Loucy (cell line): Measurements from ENCODE around the gene KIAA0825.

Experiments
- H2AFZ ChIP-seq: fragments of 200-600 bp; sonication (generic); 2 replicates; pipeline ENCODE4 v1.6.0; 2016; ENCODE audit warnings: antibody characterized with exemption, mild to moderate bottlenecking, low read length, moderate library complexity
- H3F3A ChIP-seq: fragments of 200-600 bp; 2 replicates; pipeline ENCODE4 v1.6.0; 2016; ENCODE audit warnings: antibody characterized with exemption, low read depth, mild to moderate bottlenecking
- H3K27me3 ChIP-seq: fragments of 200-600 bp; sonication (generic); 2 replicates; pipeline ENCODE4 v1.6.1; 2014; ENCODE audit warnings: low read length, mild to moderate bottlenecking; ENCODE audit not compliant: insufficient read depth, poor library complexity, severe bottlenecking
- H3K36me3 ChIP-seq: fragments of 200-600 bp; sonication (generic); 2 replicates; pipeline ENCODE4 v1.6.1; 2016; ENCODE audit warnings: low read length; ENCODE audit not compliant: insufficient read depth
- H3K4me1 ChIP-seq: fragments of 200-600 bp; sonication (generic); 2 replicates; pipeline ENCODE4 v1.5.1; 2014; ENCODE audit warnings: low read length, mild to moderate bottlenecking; ENCODE audit not compliant: insufficient read depth, poor library complexity, severe bottlenecking
- H3K4me2 ChIP-seq: fragments of 200-600 bp; sonication (generic); 2 replicates; pipeline ENCODE4 v1.6.0; 2014; ENCODE audit warnings: antibody characterized with exemption, low read length, low read depth, mild to moderate bottlenecking; ENCODE audit not compliant: poor library complexity, severe bottlenecking
- H3K4me3 ChIP-seq: fragments of 200-600 bp; sonication (generic); 2 replicates; pipeline ENCODE4 v1.5.1; 2014; ENCODE audit warnings: low read length, mild to moderate bottlenecking, mixed read lengths; ENCODE audit not compliant: poor library complexity, severe bottlenecking
- H3K79me2 ChIP-seq: fragments of 200-600 bp; sonication (generic); 2 replicates; pipeline ENCODE4 v1.6.1; 2014; ENCODE audit warnings: low read length; ENCODE audit not compliant: insufficient read depth
- H3K9ac ChIP-seq: fragments of 200-600 bp; sonication (generic); 2 replicates; pipeline ENCODE4 v1.6.0; 2014; ENCODE audit warnings: mild to moderate bottlenecking, low read depth, low read length, moderate library complexity; ENCODE audit not compliant: poor library complexity, severe bottlenecking
- H3K9me2 ChIP-seq: fragments of 200-600 bp; sonication (generic); replicated peaks from 2 replicates; pipeline ENCODE4 v1.6.1; 2016; ENCODE audit warnings: low read depth, low read length, mixed read lengths
- H3K9me3 ChIP-seq: fragments of 200-600 bp; sonication (generic); 2 replicates; pipeline ENCODE4 v1.6.1; 2014; ENCODE audit warnings: mild to moderate bottlenecking, antibody characterized with exemption, low read length, low read depth; ENCODE audit not compliant: insufficient read depth
- H4K20me1 ChIP-seq: fragments of 200-600 bp; sonication (generic); 2 replicates; pipeline ENCODE4 v1.6.0; 2014; ENCODE audit warnings: antibody characterized with exemption, low read length, mild to moderate bottlenecking; ENCODE audit not compliant: insufficient read depth, poor library complexity, severe bottlenecking
- CTCF ChIP-seq: fragments of 200-600 bp; sonication (generic); conservative IDR thresholded peaks from 2 replicates; pipeline ENCODE4 v1.5.1; 2014; ENCODE audit warnings: mild to moderate bottlenecking, antibody characterized with exemption, low read length
- EZH2phosphoT487 ChIP-seq: fragments of 200-600 bp; IDR thresholded peaks from 2 replicates; pipeline ENCODE4 v1.6.1; 2018; ENCODE audit warnings: antibody characterized with exemption, mild to moderate bottlenecking, moderate library complexity, borderline replicate concordance

The KIAA0825 gene

GRCh38 chr5:94111209-94112004, 507.0 kb downstream of the KIAA0825 start:
- Histone ChIP-seq H3K36me3 (no peaks in the 10 kb centered on the region), H3K9me3 (no peaks in the 10 kb centered on the region), H3K79me2 (peaks cover 19% of the 10 kb centered on the region; the same call in 1 of the 2 replicates), H3K27me3 (no peaks in the 10 kb centered on the region), H3K4me3 (peak overlapping the region; percentile 80), H2AFZ (peak overlapping the region; percentile 87), H3K9me2 (no peaks in the 10 kb centered on the region), H3F3A (no peaks in the 10 kb centered on the region), H3K9ac (peak overlapping the region; percentile 76), H3K4me2 (peak overlapping the region; percentile 80), H3K4me1 (no peaks in the 10 kb centered on the region), H4K20me1 (no peaks in the 10 kb centered on the region)
- TF ChIP-seq CTCF (no peak), EZH2phosphoT487 (no peak)

DNA sequence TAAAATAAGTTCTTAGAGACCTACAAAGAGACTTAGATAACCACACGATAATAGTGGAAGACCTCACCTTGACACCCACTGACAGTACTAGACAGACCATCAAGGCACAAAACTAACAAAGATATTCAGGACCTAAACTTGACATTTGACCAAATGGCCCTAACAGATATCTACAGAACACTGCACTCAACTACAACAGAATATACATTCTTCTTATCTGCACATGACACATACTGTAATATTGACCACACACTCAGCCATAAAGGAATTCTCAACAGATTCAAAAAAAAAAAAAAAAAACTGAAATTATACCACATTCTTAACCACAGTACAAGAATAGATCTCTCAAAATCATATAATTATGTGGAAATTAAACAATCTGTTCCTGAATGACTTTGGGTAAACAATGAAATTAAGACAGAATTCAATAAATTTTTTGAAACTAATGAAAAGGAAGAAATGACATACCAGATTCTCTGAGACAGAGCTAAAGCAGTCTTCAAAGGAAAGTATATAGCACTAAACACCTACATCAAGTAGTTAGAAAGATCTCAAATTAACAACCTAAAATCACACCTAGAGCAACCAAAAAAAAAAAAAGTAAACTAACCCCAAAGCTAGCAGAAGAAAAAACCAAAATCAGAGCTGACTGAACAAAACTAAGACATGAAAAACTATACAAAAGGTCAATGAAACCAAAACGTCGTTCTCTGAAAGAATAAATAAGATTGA, 514.7 kb downstream of the KIAA0825 start:
- peaks cover 6% of the 10 kb centered on the region for H3K4me1 ChIP-seq
- H3K79me2 ChIP-seq: peaks cover 23% of the 10 kb centered on the region; the same call in 1 of the 2 replicates
- no peak for TF ChIP-seq EZH2phosphoT487
- no peak for TF ChIP-seq CTCF
- H3K27me3 ChIP-seq: no peaks in the 10 kb centered on the region
- no peak overlapping the region for H2AFZ ChIP-seq
- no peaks in the 10 kb centered on the region for H3K36me3 ChIP-seq
- peak overlapping the region; percentile 37 for H3K4me2 ChIP-seq
- no peaks in the 10 kb centered on the region for H3F3A ChIP-seq
- no peak overlapping the region for H3K4me3 ChIP-seq
- no peak overlapping the region for H3K9ac ChIP-seq
- no peaks in the 10 kb centered on the region for H3K9me2 ChIP-seq
- H3K9me3 ChIP-seq: peaks cover 4% of the 10 kb centered on the region; the same call in 1 of the 2 replicates
- no peaks in the 10 kb centered on the region for H4K20me1 ChIP-seq
